LNCAP (cell line): ENCODE measurements around the gene TAPT1.

Experiments
- CTCF ChIP-seq: fragments of 450-650 bp; IDR thresholded peaks from 2 replicates; pipeline ENCODE4 v1.5.1; 2017; ENCODE audit warnings: mild to moderate bottlenecking

TAPT1 gene

GRCh38 chr4:16142598-16143310, 83.5 kb downstream of the TAPT1 start:
- no peak for TF ChIP-seq CTCF

GRCh38 chr4:16140879-16141249, 85.4 kb downstream of the TAPT1 start:
- no peak for TF ChIP-seq CTCF

- no peak for TF ChIP-seq CTCF
Observed at GRCh38 chr4:16140231-16140878, 85.9 kb downstream of the TAPT1 start.

GRCh38 chr4:16139066-16139945, 87.0 kb downstream of the TAPT1 start:
- TF ChIP-seq CTCF = no peak

GRCh38 chr4:16136827-16137226, 89.4 kb downstream of the TAPT1 start:
- TF ChIP-seq CTCF = no peak

GRCh38 chr4:16136311-16136710, 90.0 kb downstream of the TAPT1 start:
- no peak for TF ChIP-seq CTCF

GRCh38 chr4:16133406-16133805, 92.9 kb downstream of the TAPT1 start:
- TF ChIP-seq CTCF = no peak
